IPS-18c (cell line): ENCODE measurements around the gene PDIA5.
"Not testable (repeated sequence)": the region's sequence is repeated elsewhere in the genome, so short reads cannot be mapped to it uniquely, and the experiment has no call there.

ENCODE experiments used
- H3K4me3 ChIP-seq: 2 replicates; pipeline ENCODE4 v1.7.0; 2013; ENCODE audit warnings: low read depth, mild to moderate bottlenecking, low read length, moderate library complexity; ENCODE audit not compliant: insufficient read depth
- H3K9me3 ChIP-seq: one replicate; pipeline ENCODE4 v1.6.1; 2013; ENCODE audit warnings: mild to moderate bottlenecking, low read length, moderate library complexity; ENCODE audit not compliant: control insufficient read depth, insufficient read depth

PDIA5 gene

DNA sequence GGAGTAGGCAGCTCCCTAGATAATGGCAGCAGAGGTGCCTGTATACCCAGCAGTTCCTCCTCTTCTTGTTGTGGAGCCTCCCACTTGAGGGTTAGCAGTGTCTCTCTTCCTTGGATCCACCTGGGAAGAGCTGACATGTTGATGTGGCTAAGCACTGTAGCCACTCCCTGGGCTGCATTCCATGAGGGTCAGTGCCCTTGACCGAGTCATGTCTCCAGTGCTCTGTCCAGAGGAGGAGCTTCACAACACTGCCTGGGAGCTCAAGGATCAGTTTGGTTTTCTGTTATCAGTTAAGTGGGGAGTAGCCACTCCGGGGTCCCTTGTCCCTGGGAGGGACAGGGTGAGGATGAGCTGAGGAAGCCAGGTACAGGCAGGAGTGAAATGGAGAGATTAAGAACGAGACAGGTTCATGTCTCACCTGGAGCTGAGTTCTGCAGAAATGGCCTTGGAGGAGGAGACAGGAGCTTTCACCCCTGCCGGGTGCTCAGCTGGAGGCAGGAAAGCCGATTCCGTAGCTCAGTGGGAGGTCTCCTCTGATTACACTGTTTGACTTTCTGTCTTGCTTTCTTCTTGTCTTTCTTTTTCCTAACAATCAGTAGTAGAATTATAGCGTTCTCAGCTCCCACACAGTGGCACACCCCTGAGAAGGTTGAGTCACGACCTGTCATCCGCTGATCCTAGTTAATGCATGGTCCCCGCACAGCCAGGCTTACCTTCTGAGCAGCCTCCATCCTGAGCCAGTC is 77.0 kb downstream of the PDIA5 start:
- H3K9me3 ChIP-seq: no peaks in the 10 kb centered on the region
- H3K4me3 ChIP-seq: no peak overlapping the region

DNA sequence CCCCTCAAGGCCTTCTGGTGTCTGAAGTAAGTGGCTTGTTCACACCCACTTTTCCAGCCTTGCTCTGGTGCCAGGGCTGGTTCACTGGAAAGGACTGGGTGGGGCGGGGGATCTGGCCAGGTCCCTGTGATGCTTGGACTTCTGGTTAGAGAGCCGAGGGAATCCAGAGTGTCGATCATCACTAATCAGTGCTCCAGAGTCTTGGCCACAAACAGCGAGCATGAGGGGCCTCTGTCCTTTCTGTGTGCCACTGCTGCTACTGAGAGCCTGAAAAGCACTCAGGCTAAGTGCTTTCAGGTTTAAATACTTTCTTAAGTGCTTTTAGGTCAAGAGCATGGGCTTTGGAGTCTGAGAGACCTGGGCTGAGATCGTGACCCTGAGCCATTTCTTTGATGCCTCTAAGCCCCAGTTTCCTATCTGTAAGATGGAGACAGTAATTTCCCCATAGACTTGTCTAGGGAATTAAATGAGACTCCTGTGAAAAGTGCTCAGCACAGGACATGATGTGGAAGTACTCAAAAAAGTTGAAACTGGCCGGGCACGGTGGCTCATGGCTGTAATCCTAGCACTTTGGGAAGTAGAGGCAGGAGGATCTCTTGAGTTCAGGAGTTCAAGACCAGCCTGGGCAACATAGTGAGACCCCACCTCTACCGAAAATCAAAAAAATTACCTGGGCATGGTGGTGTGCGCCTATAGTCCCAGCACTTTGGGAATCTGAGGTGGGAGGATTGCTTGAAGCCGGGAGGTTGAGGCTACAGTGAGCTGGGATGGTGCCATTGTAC is 81.1 kb downstream of the PDIA5 start:
- no peak overlapping the region for H3K4me3 ChIP-seq
- H3K9me3 ChIP-seq: no peaks in the 10 kb centered on the region

DNA sequence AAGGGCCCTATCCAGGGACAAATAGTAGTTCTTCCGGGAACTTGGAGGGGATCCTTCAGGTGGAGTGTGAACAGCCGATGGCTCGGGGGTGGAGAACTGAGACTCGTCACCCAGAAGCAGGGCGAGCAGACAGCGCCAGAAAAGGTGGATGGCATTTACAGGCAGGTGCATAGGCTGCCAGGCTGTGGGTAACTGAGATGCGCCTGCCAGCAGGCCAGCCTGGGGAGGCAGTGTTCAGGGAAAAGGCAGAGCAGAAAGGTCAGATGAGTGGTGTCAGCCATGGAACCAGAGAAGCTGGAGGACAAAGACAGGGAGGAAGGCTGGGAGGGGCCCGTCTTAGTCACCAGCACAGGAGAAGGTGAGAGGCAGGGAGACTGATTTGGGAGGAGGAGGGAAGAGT is 81.9 kb downstream of the PDIA5 start:
- Histone ChIP-seq H3K9me3 (no peaks in the 10 kb centered on the region), H3K4me3 (no peak overlapping the region)

DNA sequence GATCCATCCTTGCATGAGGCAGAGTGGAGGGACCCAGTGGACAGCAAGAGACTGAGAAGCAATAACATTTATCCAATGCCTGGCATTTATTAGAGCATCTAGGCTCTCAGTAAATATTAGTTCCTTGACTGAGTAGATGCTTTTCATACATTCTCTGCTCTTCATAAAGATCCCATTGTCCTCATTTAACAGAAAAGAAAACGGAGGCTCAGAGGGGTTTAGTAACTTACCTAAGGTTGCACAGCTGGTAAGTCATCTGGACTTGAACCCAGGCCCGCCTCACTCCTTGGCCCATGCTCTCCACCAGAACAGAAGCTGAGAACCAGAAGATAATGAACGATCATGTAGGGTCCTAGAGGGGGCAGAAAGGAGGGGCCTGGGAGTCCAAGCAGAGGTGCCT is 82.7 kb downstream of the PDIA5 start:
- H3K9me3 ChIP-seq: no peaks in the 10 kb centered on the region

DNA sequence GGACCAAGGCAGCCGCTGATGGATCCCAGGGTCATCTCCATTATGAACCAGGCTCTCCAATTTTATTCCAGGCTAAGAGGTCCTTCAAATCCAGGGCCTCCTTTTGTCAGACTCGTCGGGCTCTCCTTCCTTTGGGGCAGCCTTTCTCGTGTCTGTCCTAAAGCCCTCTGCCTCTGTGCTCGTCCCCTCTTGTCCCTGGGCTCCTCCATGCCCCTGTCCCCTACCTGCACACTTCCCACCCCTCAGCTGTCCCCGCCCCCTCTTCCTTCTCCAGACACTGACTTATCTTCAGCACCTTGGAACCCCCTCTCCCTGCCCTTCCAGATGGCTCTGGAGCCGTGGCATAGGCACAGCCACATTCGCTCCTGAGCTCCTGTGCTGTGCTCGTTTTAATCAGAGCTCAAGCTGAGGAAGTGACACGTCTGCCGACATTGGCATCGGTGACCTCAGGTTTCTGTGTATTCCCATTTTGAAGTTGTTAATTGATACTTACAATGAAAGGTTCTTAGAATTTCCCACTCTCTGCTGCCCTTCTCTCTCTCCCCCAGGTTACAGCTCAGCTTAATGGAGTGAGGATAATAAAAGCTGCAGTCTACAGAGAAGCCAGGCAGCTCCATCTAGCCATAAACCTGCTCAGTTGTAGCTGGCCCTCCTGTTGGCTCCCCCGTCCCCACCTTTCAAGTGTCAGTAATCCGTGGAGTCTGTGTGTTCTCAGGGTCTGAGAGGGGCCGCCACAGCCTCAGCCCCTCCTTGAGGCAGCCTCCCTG is 83.8 kb downstream of the PDIA5 start:
- H3K4me3 ChIP-seq: no peak overlapping the region

More for the DNA sequence above, 82.7 kb downstream of the PDIA5 start:
- H3K4me3 ChIP-seq: no peak overlapping the region

DNA sequence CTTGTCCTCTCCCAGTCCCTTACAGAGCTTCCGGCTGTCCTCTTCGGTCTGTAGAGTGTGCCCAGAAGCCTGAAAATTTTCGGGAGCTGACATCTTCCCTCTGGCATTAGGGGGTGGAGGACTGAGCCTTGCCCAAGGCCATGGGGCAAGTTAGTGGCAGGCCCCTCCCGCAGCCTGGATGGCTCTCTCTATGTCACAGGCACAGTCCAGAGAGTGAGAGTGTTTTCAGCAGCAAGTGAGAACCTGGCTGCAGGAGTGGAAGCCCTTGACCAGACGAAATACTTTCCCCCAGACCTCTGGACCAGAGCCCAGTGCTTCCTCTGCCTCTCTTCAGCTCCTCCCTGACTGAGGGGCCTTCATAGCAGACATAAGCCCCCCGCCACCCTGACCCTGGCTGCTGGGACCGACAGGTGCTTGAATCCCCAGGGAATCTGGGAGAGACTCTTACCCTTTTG is 84.5 kb downstream of the PDIA5 start:
- no peak overlapping the region for H3K4me3 ChIP-seq

More for the DNA sequence above, 83.8 kb downstream of the PDIA5 start:
- H3K9me3 ChIP-seq: no peaks in the 10 kb centered on the region

DNA sequence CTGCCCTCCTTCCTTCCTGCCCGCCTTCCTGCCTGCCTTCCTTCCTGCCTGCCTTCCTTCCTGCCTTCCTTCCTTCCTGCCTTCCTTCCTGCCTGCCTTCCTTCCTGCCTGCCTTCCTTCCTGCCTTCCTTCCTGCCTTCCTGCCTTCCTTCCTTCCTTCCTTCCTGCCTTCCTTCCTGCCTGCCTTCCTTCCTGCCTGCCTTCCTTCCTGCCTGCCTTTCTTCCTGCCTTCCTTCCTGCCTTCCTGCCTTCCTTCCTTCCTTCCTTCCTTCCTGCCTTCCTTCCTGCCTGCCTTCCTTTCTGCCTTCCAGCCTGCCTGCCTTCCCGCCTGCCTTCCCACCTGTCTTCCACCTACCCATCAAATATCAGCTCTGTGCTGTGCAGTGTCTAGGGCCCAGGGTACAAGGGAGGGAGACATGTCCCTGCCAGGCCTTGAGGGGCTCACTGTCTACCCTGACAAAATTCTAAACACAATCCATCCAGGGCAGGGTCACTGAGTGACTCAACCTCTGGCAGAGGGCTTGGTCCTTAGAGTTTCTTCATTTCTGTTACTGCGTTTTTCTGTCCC is 85.1 kb downstream of the PDIA5 start:
- not testable (repeated sequence) for H3K9me3 ChIP-seq, H3K4me3 ChIP-seq

More for the DNA sequence above, 84.5 kb downstream of the PDIA5 start:
- H3K9me3 ChIP-seq: no peaks in the 10 kb centered on the region

DNA sequence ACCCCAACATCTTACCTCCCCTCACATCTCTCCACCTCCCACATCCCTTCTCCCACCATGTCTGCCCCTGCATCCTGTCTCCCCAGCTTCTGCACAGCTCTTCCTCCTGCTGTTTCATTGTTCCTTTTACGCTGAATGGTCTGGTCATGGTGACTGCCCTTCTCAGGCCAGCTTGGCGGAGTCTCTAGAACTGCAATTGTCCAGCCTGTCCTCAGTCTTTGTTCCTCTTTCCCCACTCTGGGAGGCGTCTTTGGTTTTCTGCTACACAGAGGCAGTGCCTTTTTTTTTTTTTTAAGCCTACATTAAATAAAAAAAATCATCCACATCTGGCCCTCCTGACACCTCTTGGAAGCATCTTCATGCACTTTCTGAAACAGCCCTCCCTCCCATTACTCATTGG is 85.9 kb downstream of the PDIA5 start:
- no peak overlapping the region for H3K4me3 ChIP-seq
- no peaks in the 10 kb centered on the region for H3K9me3 ChIP-seq

DNA sequence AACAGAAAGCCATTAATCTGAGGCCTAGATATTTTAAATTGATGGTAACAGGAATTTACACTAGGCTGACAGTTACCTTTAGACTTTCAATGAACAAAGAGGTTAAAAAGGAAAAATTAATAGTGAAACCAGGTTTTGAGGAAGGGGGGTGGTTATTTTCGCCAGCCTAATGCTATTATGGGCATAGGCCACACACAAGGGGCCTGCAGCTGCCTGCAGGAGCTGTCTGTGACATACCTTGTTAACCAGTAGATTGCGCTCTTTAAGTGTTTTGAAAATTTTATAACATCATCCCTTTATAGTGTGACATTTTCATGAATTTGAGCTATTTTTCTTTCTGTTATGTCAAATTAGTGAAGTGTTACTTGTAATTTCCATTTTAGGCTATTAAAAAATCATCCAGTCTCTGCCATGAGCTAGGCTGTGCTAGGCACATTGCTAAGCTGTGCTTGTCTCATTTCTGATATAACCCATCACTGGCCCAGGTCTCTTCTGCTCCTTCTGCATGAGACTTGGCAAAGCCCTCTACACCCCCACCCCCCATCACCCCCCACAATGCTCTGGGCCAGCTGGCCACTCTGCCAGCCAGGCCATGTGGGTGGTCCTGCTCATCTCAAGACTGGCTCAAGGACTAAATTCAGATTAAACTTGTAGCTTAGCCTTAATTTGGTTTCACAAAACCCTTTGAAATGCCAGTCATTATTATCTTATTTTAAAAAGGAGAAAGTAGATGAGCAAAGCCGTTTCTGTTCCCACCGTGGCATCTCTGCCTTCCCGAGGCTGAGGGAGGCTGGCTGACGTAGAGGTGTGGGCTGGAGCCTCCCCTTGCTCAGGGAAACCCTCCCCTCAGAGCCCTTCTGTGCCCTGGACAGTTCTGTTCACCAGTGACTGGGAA is 86.5 kb downstream of the PDIA5 start:
- Histone ChIP-seq H3K9me3 (no peaks in the 10 kb centered on the region), H3K4me3 (no peak overlapping the region)

DNA sequence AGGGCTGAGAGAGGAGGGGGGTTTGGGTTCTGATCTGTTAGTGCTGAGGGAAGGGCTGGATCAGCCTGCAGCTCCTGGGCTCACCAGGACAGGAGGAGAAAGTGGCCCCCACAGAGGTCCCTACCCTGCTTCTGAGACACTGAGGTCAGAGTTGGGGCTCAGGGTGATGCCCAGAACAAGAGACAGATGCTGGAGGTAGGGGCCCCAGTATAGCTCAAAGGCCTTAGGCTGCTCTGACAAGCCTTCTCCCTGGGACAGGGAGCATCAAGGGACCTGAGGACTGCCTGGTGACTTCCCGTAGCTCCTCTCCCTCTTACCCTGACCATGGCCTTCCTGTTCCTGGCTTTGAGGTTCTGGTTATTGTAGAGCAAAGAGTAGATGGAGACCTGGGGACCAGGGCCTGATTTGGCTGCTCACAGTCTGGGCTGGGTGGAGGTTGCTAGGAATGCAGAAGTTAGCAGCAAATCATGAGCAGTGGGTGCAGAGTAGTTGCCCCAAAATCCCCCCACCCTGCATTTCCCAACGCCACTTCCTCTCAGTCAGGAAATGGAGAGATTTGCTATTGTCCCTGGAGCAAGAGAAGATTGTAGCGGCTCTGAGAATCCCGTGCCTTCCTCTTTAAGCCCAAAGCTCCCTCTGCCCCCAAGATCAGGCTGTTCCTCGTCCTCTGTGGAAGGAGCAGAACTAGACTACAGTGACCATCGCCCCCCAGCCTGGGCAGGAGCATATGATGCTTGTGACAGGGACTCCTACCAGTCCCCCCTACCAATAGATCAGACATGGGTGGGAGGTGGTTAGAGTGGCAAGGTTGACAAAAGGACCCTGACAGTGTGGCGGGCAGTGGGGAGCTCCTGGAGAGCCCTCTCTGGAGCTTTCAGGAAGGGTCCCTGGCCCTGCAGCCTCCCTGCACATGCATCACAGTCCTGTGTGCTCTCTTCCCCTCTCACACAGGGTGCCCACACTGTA is 87.5 kb downstream of the PDIA5 start:
- Histone ChIP-seq H3K9me3 (no peaks in the 10 kb centered on the region), H3K4me3 (no peak overlapping the region)

DNA sequence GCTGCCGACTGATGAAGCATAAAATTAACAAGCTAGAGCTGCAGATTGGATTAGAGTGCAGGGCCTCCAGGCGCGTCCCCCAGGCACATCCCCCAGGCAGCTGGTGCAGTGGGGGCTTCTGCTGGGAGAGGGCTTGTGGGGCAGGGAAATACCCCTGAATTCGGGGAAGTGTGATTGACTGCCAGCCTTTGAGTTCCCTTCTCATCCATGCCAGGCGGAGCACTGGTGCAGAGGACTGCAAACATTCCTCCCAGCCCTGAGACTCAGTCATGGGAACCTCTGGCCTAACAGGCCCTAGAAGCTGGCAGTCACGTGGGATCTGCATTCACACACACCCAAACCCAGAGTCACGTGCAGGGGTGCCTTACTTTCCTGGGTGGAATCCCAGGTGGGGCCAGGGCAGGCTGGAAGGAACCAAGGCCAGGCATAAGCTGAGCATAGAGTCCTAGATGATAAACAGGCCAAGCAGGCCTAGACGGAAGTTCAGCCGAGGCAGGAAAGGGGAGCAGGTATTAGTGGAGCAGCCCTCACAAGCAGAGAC is 88.7 kb downstream of the PDIA5 start:
- Histone ChIP-seq H3K4me3 (no peak overlapping the region), H3K9me3 (no peaks in the 10 kb centered on the region)

DNA sequence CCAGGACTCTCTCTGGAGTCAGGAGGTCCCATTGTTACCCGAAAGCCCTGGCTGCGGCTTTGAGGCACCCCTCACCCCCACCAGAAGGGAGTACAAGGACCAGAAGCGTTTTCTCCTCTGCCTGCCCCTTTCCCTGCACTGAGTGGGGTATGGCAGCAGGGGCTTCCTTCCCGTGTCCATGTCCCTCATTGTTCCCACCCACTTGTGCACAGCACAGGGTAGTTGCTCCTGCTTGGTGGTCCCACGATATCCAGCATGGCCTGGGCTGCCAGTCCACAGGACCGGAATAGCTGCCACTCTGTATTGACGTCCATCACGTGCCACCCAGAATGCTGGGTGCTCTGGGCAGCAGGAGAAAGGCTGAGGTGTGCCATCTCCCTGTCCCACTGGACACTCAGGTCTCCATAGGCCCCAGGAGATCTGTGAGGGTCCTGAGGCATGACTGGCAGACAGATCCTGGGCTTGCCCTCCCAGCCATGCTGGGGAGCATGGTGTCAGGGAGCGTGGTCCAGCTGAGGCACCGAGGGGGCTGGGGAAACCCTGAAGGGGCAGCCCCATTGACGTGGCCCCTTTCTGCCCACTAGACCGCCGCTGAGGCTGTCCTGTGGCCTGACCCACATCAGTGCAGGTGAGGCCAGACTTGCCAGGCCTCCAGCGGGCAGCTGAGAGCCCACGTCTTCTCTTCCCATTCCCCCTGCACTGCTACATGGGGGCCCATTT is 89.6 kb downstream of the PDIA5 start:
- H3K9me3 ChIP-seq: no peaks in the 10 kb centered on the region
- H3K4me3 ChIP-seq: no peak overlapping the region

DNA sequence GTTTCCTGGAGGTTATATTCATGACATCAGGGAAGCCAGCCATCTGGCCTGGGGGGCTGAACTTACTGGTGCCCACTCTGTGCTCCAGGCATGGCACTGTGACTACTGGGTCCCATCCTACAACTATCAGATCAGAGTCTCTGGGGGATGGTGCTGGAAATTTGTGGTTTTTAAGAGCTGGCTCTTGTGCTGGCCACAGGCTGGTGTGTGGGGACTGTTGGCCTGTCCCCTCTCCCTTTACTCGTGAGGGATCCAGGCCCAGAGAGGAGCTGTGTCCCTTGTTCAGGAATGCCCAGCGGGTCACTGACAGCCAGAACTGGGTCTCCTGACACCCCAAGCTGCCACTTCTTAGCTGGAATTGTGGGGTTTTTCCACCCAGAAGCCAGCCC is 90.4 kb downstream of the PDIA5 start:
- Histone ChIP-seq H3K4me3 (no peak overlapping the region), H3K9me3 (no peaks in the 10 kb centered on the region)

DNA sequence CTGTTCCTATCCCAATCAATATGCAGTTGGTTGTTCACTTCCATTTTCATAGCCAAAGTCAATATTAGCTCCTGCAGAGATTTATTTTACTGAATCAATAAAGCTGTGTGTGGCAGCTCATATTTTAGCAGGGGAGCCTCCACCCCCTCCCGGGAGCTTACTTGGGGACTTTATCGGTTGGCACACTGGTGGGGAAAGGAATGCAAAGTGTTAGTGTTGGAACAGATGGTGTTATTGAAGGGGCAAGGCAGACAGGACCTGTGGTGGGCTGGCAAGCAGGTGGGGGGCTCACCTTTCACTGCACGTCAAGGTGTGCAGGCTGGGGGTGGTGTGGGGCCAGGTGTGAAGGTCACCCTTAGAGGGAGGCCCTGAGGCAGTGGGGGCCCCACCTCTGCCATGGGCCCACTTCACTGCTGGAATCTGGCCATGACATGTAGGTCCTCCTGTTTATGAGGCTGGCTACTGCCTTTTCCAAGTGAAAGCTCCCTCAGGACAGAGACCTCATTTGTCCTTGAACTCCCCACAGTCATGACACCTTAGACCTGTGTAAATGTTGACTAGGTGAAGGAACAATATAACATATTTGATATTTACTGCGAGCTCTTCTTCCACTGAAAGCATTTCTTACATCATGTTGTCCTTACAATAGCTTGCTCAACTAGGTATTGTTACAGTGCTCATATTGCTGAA is 90.9 kb downstream of the PDIA5 start:
- Histone ChIP-seq H3K4me3 (no peak overlapping the region), H3K9me3 (no peaks in the 10 kb centered on the region)
